Psoas muscle (tissue), 8 donors: ENCODE data around the gene ARHGAP32. TPM values are rescaled to one million over a fixed set of nuclear protein-coding genes. Genes with fewer than 3 reads are reported as not detected.

ENCODE experiments used
- ATAC-seq, 4 donors: fragments of 200-7000 bp; cut with Tn5 transposase; one replicate each; pipeline ENCODE4 v1.9.1; 2020; ENCODE audit warnings: moderate library complexity in 3 of 4, mild to moderate bottlenecking in 2 of 4
- DNase-seq, 2 donors: peaks; one replicate each; pipeline ENCODE4 v3.0.0-alpha.2; 2020
- H3K27ac ChIP-seq: fragments of 200-600 bp; one replicate; pipeline ENCODE4 v1.8.0; 2022
- H3K27me3 ChIP-seq, 3 donors: fragments of 200-600 bp in 1 of 3; one replicate each; pipeline versions ENCODE4 v1.6.1 to v1.8.0; 2013 to 2022; ENCODE audit warnings: low read length in 2 of 3, mild to moderate bottlenecking in 2 of 3, moderate library complexity in 1 of 3; ENCODE audit not compliant: insufficient read depth in 3 of 3
- H3K36me3 ChIP-seq, 2 donors: fragments of 200-600 bp in 1 of 2; one replicate each; pipeline versions ENCODE4 v1.6.1 to v1.8.0; 2013 to 2022; ENCODE audit warnings: low read depth in 1 of 2, mild to moderate bottlenecking in 1 of 2, moderate library complexity in 1 of 2; ENCODE audit not compliant: insufficient read depth in 1 of 2
- H3K4me1 ChIP-seq: fragments of 200-600 bp; one replicate; pipeline ENCODE4 v1.8.0; 2022
- H3K4me3 ChIP-seq: fragments of 200-600 bp; one replicate; pipeline ENCODE4 v1.8.0; 2022; ENCODE audit warnings: mild to moderate bottlenecking
- H3K9me3 ChIP-seq: fragments of 200-600 bp; one replicate; pipeline ENCODE4 v1.8.0; 2022
- WGBS, 3 donors: extraction: QIAGEN DNeasy Blood & Tissue Kit; methylation state at CpG; one replicate each; pipeline versions ENCODE4 v1.1.6 to v1.1.7; 2013; 5-methylcytosine and 5-hydroxymethylcytosine counted together
- intact Hi-C, 2 donors: fragments of 100-400 bp; cut with DNase I; formaldehyde crosslinking; loops; one replicate each; pipeline versions ENCODE4 v1.11.0 to v1.14.2; 2022
- polyA plus RNA-seq, 3 donors: library from polyadenylated mRNA; stranded (reverse); fragments of 200-250 nt; gene quantifications; one replicate each; pipeline ENCODE4 v1.2.3, GENCODE V29; 2013
- total RNA-seq, 4 donors: library from RNA; stranded (reverse); fragmentation: NEBNext Ultra II Directional in 2 of 4; extraction: Animal tissue kit (Norgen Biotek cat#: 25700) in 2 of 4; gene quantifications; one replicate each; pipeline versions ENCODE4 v1.2.1 to v1.2.4, GENCODE V29; 2021 to 2023
- TF ChIP-seq, protein P1 (sequence below): fragments of 200-600 bp; IDR thresholded peaks from one replicate; pipeline ENCODE4 v1.8.0; 2022; ENCODE audit warnings: antibody characterized with exemption
- donor health status: healthy with polysubstance abuse.
- donor health status: DM: no; HTN: no; CAD: no; lungs with moderate emphysema.
- donor health status: Bipolar disorder and iron deficiency.
- donor health status: healthy.
- donor health status: DM: yes; HTN: yes; CAD: no.
- donor health status: DM: no; HTN: no; CAD: no.
- donor health status: DM: no; HTN: no; CAD: no.
- donor health status: DM: yes; HTN: yes; CAD: no.

ARHGAP32 gene
- total and polyA plus RNA-seq, 7 donors = 1.3 to 10.1 (median 6.4) TPM

DNA sequence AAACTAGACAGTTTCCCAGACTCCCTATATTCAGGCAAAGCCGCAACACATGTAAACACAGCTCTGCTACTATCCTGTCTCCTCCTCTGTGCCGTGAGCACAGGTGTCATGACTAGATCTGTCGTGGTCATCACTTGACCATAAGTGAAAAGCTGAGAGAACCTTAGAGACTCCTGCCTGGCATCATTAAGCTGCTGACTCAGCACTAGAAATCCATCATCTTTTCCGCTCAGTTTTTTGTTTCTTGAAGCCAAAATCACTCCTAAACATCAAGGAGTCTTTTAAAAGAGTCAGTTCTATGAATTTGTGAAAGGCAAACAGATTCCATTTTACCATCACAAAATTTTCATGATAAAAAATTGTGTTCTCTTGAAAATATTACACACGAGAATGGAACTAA, 147.0 kb downstream of the ARHGAP32 start:
- Histone ChIP-seq H3K4me1 (no peaks in the 10 kb centered on the region), H3K36me3 (no peaks in the 10 kb centered on the region), H3K27ac (no peak overlapping the region), H3K4me3 (no peak overlapping the region), H3K9me3 (no peaks in the 10 kb centered on the region), H3K27me3 (no peaks in the 10 kb centered on the region)
- intact Hi-C loops = no loop called here
- no peak for DNase-seq
- no peak for ATAC-seq
- WGBS, 3 donors = 92 to 93% (median 92%) methylated on average over 5 of the region's 5 CpGs
- TF ChIP-seq, protein P1, sequence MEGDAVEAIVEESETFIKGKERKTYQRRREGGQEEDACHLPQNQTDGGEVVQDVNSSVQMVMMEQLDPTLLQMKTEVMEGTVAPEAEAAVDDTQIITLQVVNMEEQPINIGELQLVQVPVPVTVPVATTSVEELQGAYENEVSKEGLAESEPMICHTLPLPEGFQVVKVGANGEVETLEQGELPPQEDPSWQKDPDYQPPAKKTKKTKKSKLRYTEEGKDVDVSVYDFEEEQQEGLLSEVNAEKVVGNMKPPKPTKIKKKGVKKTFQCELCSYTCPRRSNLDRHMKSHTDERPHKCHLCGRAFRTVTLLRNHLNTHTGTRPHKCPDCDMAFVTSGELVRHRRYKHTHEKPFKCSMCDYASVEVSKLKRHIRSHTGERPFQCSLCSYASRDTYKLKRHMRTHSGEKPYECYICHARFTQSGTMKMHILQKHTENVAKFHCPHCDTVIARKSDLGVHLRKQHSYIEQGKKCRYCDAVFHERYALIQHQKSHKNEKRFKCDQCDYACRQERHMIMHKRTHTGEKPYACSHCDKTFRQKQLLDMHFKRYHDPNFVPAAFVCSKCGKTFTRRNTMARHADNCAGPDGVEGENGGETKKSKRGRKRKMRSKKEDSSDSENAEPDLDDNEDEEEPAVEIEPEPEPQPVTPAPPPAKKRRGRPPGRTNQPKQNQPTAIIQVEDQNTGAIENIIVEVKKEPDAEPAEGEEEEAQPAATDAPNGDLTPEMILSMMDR = no peak

DNA sequence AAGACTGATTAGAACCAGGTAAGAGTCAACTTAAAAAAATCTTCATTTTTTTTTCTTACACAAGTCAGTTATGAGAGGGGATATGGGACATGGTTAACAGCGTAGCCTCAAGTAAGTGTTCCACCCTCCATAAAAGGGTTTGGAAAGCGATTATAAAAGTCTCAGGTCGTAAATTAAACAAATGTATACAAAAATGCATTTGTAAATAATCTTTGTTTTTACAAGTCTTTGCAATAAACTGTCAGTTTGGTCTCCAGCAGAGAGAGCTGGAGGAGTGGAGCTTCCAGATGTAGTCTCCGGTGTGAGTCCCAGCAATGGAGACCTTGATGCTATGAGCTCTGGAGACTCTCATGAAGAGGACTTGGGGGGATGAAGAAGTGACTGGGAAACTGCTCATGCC, 149.6 kb downstream of the ARHGAP32 start:
- Histone ChIP-seq H3K27me3 (no peaks in the 10 kb centered on the region), H3K4me1 (no peaks in the 10 kb centered on the region), H3K36me3 (no peaks in the 10 kb centered on the region), H3K4me3 (no peak overlapping the region), H3K9me3 (no peaks in the 10 kb centered on the region), H3K27ac (no peak overlapping the region)
- DNase-seq = no peak
- WGBS, 3 donors = 92 to 95% (median 93%) methylated on average over 4 of the region's 4 CpGs
- TF ChIP-seq, protein P1 = no peak
- ATAC-seq = no peak
- intact Hi-C loops = no loop called here

DNA sequence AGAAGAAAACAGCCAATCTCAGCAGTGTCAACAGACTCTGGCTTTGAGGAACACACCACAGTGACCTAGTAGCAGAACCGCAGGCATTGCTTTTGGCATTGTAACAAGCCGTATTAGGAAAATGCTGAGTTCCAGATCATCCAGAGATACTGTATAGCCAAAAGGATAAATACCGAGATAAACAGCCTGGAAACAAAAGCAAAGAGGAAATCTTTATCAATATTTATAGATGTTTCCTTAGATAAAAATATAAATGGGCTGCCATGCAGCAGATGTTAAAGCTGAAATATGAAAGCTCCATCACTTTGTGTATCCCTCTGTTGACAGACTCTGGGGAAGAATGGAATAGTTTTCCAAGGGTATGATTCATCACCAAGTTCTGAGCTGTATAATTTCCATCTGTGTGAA, 150.5 kb downstream of the ARHGAP32 start:
- Histone ChIP-seq H3K9me3 (no peaks in the 10 kb centered on the region), H3K4me3 (no peak overlapping the region), H3K27ac (no peak overlapping the region), H3K36me3 (no peaks in the 10 kb centered on the region), H3K4me1 (no peaks in the 10 kb centered on the region), H3K27me3 (no peaks in the 10 kb centered on the region)
- intact Hi-C loops = no loop called here
- no peak for ATAC-seq
- no peak for DNase-seq
- WGBS, 3 donors = 74 to 86% (median 76%) methylated on average over 3 of the region's 3 CpGs
- TF ChIP-seq, protein P1 = no peak

DNA sequence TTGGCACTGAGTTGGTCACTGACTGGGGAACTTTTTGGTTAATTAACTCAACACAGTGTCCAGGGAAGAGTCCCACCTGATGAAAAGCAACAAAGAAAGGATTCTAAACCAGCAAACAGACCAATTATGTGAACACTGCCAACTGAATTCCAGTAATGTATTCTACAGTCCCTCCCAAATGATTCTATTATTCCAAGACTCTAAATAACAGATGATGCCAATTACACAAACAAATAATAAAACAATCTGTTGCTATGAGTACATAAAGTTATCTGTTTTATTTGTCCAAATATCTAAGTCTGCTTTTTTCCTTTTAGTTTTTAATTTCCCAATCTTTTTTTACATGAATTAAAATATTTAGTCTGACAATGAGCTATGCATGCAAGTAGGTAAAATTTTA, 151.2 kb downstream of the ARHGAP32 start:
- H3K36me3 ChIP-seq = no peaks in the 10 kb centered on the region

DNA sequence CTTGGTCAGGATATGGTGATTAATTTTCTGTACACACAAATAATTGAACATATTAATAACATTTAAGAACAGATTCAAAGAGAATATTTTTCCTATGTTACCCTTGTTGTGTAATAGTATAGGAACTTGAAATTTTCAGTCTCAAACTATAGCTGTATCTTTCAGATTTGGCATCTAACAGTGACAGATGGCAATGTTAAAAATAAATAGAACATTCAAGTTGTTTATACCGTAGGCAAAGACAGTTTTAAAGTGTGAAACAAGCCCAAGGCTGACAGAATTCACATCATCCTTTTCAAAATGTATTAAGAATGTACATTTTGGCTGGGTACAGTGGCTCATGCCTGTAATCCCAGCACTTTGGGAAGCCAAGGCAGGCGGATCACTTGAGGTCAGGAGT, 156.9 kb downstream of the ARHGAP32 start:
- H3K36me3 ChIP-seq = no peaks in the 10 kb centered on the region
- WGBS, 3 donors = 66 to 70% (median 67%) methylated on average over 2 of the region's 2 CpGs
- TF ChIP-seq, protein P1 = no peak
- ATAC-seq = no peak
- H3K4me1 ChIP-seq = no peaks in the 10 kb centered on the region
- no peak for DNase-seq
- no peak overlapping the region for H3K27ac ChIP-seq
- H3K4me3 ChIP-seq = no peak overlapping the region
- no peaks in the 10 kb centered on the region for H3K27me3 ChIP-seq
- no peaks in the 10 kb centered on the region for H3K9me3 ChIP-seq
- intact Hi-C loops = no loop called here

More for the DNA sequence above, 151.2 kb downstream of the ARHGAP32 start:
- ATAC-seq (no peak), DNase-seq (no peak)
- Histone ChIP-seq H3K9me3 (no peaks in the 10 kb centered on the region), H3K27ac (no peak overlapping the region), H3K4me1 (no peaks in the 10 kb centered on the region), H3K4me3 (no peak overlapping the region), H3K27me3 (no peaks in the 10 kb centered on the region)
- TF ChIP-seq, protein P1 = no peak
- intact Hi-C loops = no loop called here
